IMR-90 (cell line): ENCODE data around the gene NISCH. TPM values are rescaled to one million over a fixed set of nuclear protein-coding genes. Genes with fewer than 3 reads are reported as not detected.

Experiments
- ATAC-seq: fragments of 200-7000 bp; cut with Tn5 transposase; 2 replicates; pipeline ENCODE4 v1.9.1; 2020; ENCODE audit warnings: low read depth, mild to moderate bottlenecking, moderate library complexity
- BruUV-seq: library from RNA; stranded (reverse); fragments of 400-500 nt; replicated peaks from 2 replicates; lab custom pipeline; 2021; lab: Mats Ljungman, UMichigan
- CTCF ChIA-PET: fragments of 300-600 bp; formaldehyde crosslinking; extraction: SDS; loops from one replicate; lab custom pipeline; 2021; ENCODE audit warnings: antibody characterized with exemption; lab: Yijun Ruan, JAX
- POLR2A ChIA-PET: fragments of 300-600 bp; sonication (Branson Sonifier 250); formaldehyde crosslinking; loops from one replicate; lab custom pipeline; 2022; ENCODE audit warnings: antibody characterized with exemption; ENCODE audit not compliant: unreplicated experiment; lab: Charles Lee
- DNase-seq: peaks from one replicate; pipeline ENCODE4 v3.0.0; 2013
- H2AFZ ChIP-seq: replicated peaks from 2 replicates; pipeline ENCODE3; 2013; ENCODE audit warnings: low read length, mild to moderate bottlenecking; ENCODE audit not compliant: poor library complexity
- H2AK5ac ChIP-seq: 2 replicates; pipeline ENCODE4 v1.6.1; 2013; ENCODE audit warnings: low read depth, low read length, inconsistent platforms
- H2AK9ac ChIP-seq: replicated peaks from 2 replicates; pipeline ENCODE3; 2013; ENCODE audit warnings: mild to moderate bottlenecking, low read depth, low read length, moderate library complexity; ENCODE audit not compliant: poor library complexity
- H2BK120ac ChIP-seq: 2 replicates; pipeline ENCODE4 v1.6.1; 2013; ENCODE audit warnings: low read depth, low read length, inconsistent platforms
- H2BK15ac ChIP-seq: 3 replicates; pipeline ENCODE4 v1.6.1; 2013; ENCODE audit warnings: low read depth, low read length, inconsistent platforms
- H2BK20ac ChIP-seq: 2 replicates; pipeline ENCODE4 v1.6.1; 2013; ENCODE audit warnings: low read depth, mild to moderate bottlenecking, inconsistent platforms, low read length, moderate library complexity
- H2BK5ac ChIP-seq: 2 replicates; pipeline ENCODE4 v1.6.1; 2013; ENCODE audit warnings: mild to moderate bottlenecking, low read depth, low read length, inconsistent platforms; ENCODE audit not compliant: poor library complexity, severe bottlenecking
- H3K14ac ChIP-seq: replicated peaks from 2 replicates; pipeline ENCODE4 v1.6.1; 2013; ENCODE audit warnings: low read depth, low read length, inconsistent platforms
- H3K18ac ChIP-seq: 2 replicates; pipeline ENCODE4 v1.6.1; 2013; ENCODE audit warnings: low read depth, low read length, control low read depth
- H3K23ac ChIP-seq: 2 replicates; pipeline ENCODE4 v1.6.1; 2013; ENCODE audit warnings: low read depth, low read length, inconsistent platforms
- H3K27ac ChIP-seq: 2 replicates; pipeline ENCODE4 v1.5.1; 2013; ENCODE audit warnings: mild to moderate bottlenecking, control low read depth, low read length; ENCODE audit not compliant: insufficient read depth
- H3K27me3 ChIP-seq: 2 replicates; pipeline ENCODE4 v1.6.1; 2013; ENCODE audit warnings: low read length; ENCODE audit not compliant: control insufficient read depth, insufficient read depth
- H3K36me3 ChIP-seq: 2 replicates; pipeline ENCODE4 v1.6.1; 2013; ENCODE audit warnings: low read length, mixed read lengths; ENCODE audit not compliant: control insufficient read depth, insufficient read depth
- H3K4ac ChIP-seq: 2 replicates; pipeline ENCODE4 v1.6.1; 2013; ENCODE audit warnings: low read depth, low read length, inconsistent platforms
- H3K4me1 ChIP-seq: 2 replicates; pipeline ENCODE4 v1.6.1; 2013; ENCODE audit warnings: low read length, mixed read lengths; ENCODE audit not compliant: control insufficient read depth, insufficient read depth
- H3K4me2 ChIP-seq: 2 replicates; pipeline ENCODE4 v1.6.1; 2013; ENCODE audit warnings: low read depth, mild to moderate bottlenecking, control low read depth, low read length, moderate library complexity
- H3K4me3 ChIP-seq: 2 replicates; pipeline ENCODE4 v1.5.1; 2013; ENCODE audit warnings: low read depth, mild to moderate bottlenecking, control low read depth, low read length, moderate library complexity; ENCODE audit not compliant: insufficient read depth
- H3K56ac ChIP-seq: 2 replicates; pipeline ENCODE4 v1.6.1; 2013; ENCODE audit warnings: low read length, inconsistent platforms; ENCODE audit not compliant: insufficient read depth; ENCODE audit errors: extremely low read depth
- H3K79me1 ChIP-seq, 2 experiments: 2 replicates each; pipeline ENCODE4 v1.6.1; 2013; ENCODE audit warnings: low read length in 2 of 2, inconsistent platforms in 1 of 2, low read depth in 1 of 2
- H3K9ac ChIP-seq: 2 replicates; pipeline ENCODE4 v1.6.1; 2013; ENCODE audit warnings: low read depth, low read length, control low read depth
- H3K9me1 ChIP-seq: 2 replicates; pipeline ENCODE4 v1.6.1; 2013; ENCODE audit warnings: low read length, inconsistent platforms; ENCODE audit not compliant: insufficient read depth
- H3K9me3 ChIP-seq: 2 replicates; pipeline ENCODE4 v1.6.1; 2013; ENCODE audit warnings: low read length; ENCODE audit not compliant: control insufficient read depth, insufficient read depth
- H4K20me1 ChIP-seq: 2 replicates; pipeline ENCODE4 v1.6.1; 2013; ENCODE audit warnings: low read length, inconsistent platforms; ENCODE audit not compliant: insufficient read depth
- H4K5ac ChIP-seq: 2 replicates; pipeline ENCODE4 v1.6.1; 2013; ENCODE audit warnings: mild to moderate bottlenecking, low read depth, low read length, control low read depth
- H4K8ac ChIP-seq, 2 experiments: 2 replicates each; pipeline ENCODE4 v1.6.1; 2013; ENCODE audit warnings: low read depth in 2 of 2, low read length in 2 of 2, control low read depth in 1 of 2, inconsistent platforms in 1 of 2
- H4K91ac ChIP-seq: 2 replicates; pipeline ENCODE4 v1.6.1; 2013; ENCODE audit warnings: low read depth, low read length, inconsistent platforms; ENCODE audit not compliant: insufficient read depth
- MAZ ChIP-seq: IDR thresholded peaks from 2 replicates; pipeline ENCODE4 v1.6.1; 2012; ENCODE audit warnings: low read depth, mild to moderate bottlenecking, low read length, improper control_type of control experiment, moderate library complexity, borderline replicate concordance
- MXI1 ChIP-seq: IDR thresholded peaks from 2 replicates; pipeline ENCODE4 v1.6.1; 2012; ENCODE audit warnings: low read depth, mild to moderate bottlenecking, low read length, moderate library complexity, borderline replicate concordance
- WGBS, 2 experiments: methylation state at CpG; one replicate each; pipeline versions ENCODE4 v1.1.5 to v1.1.7; 2013; ENCODE audit warnings: missing lambda C conversion rate in 2 of 2; ENCODE audit not compliant: insufficient read length in 1 of 2; ENCODE audit errors: extremely low coverage in 2 of 2; 5-methylcytosine and 5-hydroxymethylcytosine counted together
- dilution Hi-C: fragments of 300-500 bp; cut with HindIII; formaldehyde crosslinking; loops from one replicate; pipeline ENCODE4 v1.14.3; 2018; ENCODE audit warnings: low sequenced_read_pairs; ENCODE audit not compliant: unreplicated experiment
- in situ Hi-C: fragments of 300-500 bp; cut with MboI; formaldehyde crosslinking; loops from 3 replicates; pipeline ENCODE4 v1.14.3; 2019; ENCODE audit warnings: low sequenced_read_pairs, inconsistent platforms, mixed read lengths
- intact Hi-C: fragments of 100-400 bp; cut with micrococcal nuclease; formaldehyde crosslinking; loops from 2 replicates; pipeline ENCODE4 v1.10.0; 2022
- polyA plus RNA-seq, 3 experiments: library from polyadenylated mRNA; depleted of rRNA; stranded (reverse); fragments of >200 nt; gene quantifications; 2 replicates each; pipeline ENCODE4 v1.2.3, GENCODE V29; 2012; ENCODE audit warnings: low replicate concordance in 1 of 3
- total RNA-seq: library from RNA; depleted of rRNA; stranded (reverse); fragments of >200 nt; gene quantifications from 2 replicates; pipeline ENCODE4 v1.2.3, GENCODE V29; 2012

The NISCH gene
- total and polyA plus RNA-seq, 2 of the 4 experiments (the other 2 are of a cell fraction), result 36.9 to 86.0 TPM

- Histone ChIP-seq H3K23ac (peak overlapping the region; percentile 46; the same call in 1 of the 2 replicates), H3K4ac (peak overlapping the region; percentile 69), H2BK15ac (no peak overlapping the region), H2BK20ac (no peak overlapping the region), H4K20me1 (peaks cover 55% of the 10 kb centered on the region), H2AFZ (peak overlapping the region; percentile 84), H2AK9ac (peak overlapping the region; percentile 68), H3K4me2 (peak overlapping the region; percentile 95), H3K4me1 (peaks cover 32% of the 10 kb centered on the region), H3K18ac (no peak overlapping the region), H3K79me1 (peaks cover 28 to 85% of the 10 kb centered on the region in 2 experiments), H3K4me3 (peak overlapping the region; percentile 72), H2BK5ac (peak overlapping the region; percentile 61), H2BK120ac (no peak overlapping the region), H3K9ac (peak overlapping the region; percentile 75), H3K27ac (peak overlapping the region; percentile 72), H4K8ac (peak overlapping the region; percentile 34 to 59; a peak in 2 of 4 replicates), H4K91ac (peak overlapping the region; percentile 50; the same call in 1 of the 2 replicates), H3K9me1 (peaks cover 25% of the 10 kb centered on the region), H3K56ac (peak overlapping the region; percentile 57), H3K36me3 (peaks cover 11% of the 10 kb centered on the region), H4K5ac (0 out of 2 replicates have a peak overlapping the region, but pooled peaks have one; percentile 10), H3K14ac (peak overlapping the region; percentile 90), H3K9me3 (no peaks in the 10 kb centered on the region), H3K27me3 (no peaks in the 10 kb centered on the region), H2AK5ac (peak overlapping the region; percentile 78)
- ChIA-PET CTCF (no interaction called here), POLR2A (no interaction called here)
- intact Hi-C loops (no loop called here), dilution Hi-C loops (no loop called here), in situ Hi-C loops (no loop called here)
- peak; percentile 1 for ATAC-seq
- WGBS, 2 experiments, result 1% methylated on average over 17 of the region's 78 CpGs; no CpG with 5 or more reads in 1 of the 2 experiments
- BruUV-seq, result no TSS peak
- no peak for DNase-seq
- TF ChIP-seq MAZ (no peak), MXI1 (peak; percentile 42; the same call in 1 of the 2 replicates)
Measured at GRCh38 chr3:52532838-52533622, 77.6 kb downstream of the NISCH start.
